Karpas-422 (cell line): ENCODE results near the gene TAT. TPM values are rescaled to one million over a fixed set of nuclear protein-coding genes. Genes with fewer than 3 reads are reported as not detected.
A peak's percentile ranks its signal among the peaks of the same experiment; 100 is the strongest.

Experiments used
- DNase-seq: peaks from one replicate; pipeline ENCODE4 v3.0.0-alpha.2; 2015
- H2AFZ ChIP-seq: fragments of 200-600 bp; sonication (generic); 2 replicates; pipeline ENCODE4 v1.6.1; 2014; ENCODE audit warnings: antibody characterized with exemption, low read length, mixed read lengths
- H3K27ac ChIP-seq: fragments of 200-600 bp; sonication (generic); 2 replicates; pipeline ENCODE4 v1.5.1; 2014; ENCODE audit warnings: mild to moderate bottlenecking, low read length, moderate library complexity
- H3K27me3 ChIP-seq: fragments of 200-600 bp; sonication (generic); 2 replicates; pipeline ENCODE4 v1.6.1; 2014; ENCODE audit warnings: low read length, mixed read lengths
- H3K36me3 ChIP-seq: fragments of 200-600 bp; sonication (generic); 2 replicates; pipeline ENCODE4 v1.6.1; 2014; ENCODE audit warnings: low read length, mixed read lengths; ENCODE audit not compliant: insufficient read depth
- H3K4me1 ChIP-seq: fragments of 200-600 bp; sonication (generic); 2 replicates; pipeline ENCODE4 v1.6.1; 2014; ENCODE audit warnings: mild to moderate bottlenecking, low read length, mixed read lengths
- H3K4me2 ChIP-seq: fragments of 200-600 bp; sonication (generic); 2 replicates; pipeline ENCODE4 v1.6.1; 2014; ENCODE audit warnings: low read length, low read depth, mild to moderate bottlenecking; ENCODE audit not compliant: poor library complexity, severe bottlenecking
- H3K4me3 ChIP-seq: fragments of 200-600 bp; sonication (generic); 2 replicates; pipeline ENCODE4 v1.5.1; 2014; ENCODE audit warnings: mild to moderate bottlenecking, antibody characterized with exemption, low read length, mixed read lengths
- H3K79me2 ChIP-seq: fragments of 200-600 bp; sonication (generic); 2 replicates; pipeline ENCODE4 v1.6.1; 2014; ENCODE audit warnings: mild to moderate bottlenecking, low read length, mixed read lengths
- H3K9ac ChIP-seq: fragments of 200-600 bp; sonication (generic); 2 replicates; pipeline ENCODE4 v1.6.0; 2014; ENCODE audit warnings: low read length
- H3K9me2 ChIP-seq: fragments of 200-600 bp; sonication (generic), shearing (Covaris generic); replicated peaks from 2 replicates; pipeline ENCODE4 v1.6.0; 2014; ENCODE audit warnings: mild to moderate bottlenecking, low read length, moderate library complexity; ENCODE audit not compliant: insufficient read depth
- H3K9me3 ChIP-seq: fragments of 300-700, 200-600 bp; sonication (generic); 2 replicates; pipeline ENCODE4 v1.6.1; 2014; ENCODE audit warnings: low read length, mixed read lengths
- H4K20me1 ChIP-seq: fragments of 200-600 bp; sonication (generic); 2 replicates; pipeline ENCODE4 v1.6.1; 2014; ENCODE audit warnings: mild to moderate bottlenecking, antibody characterized with exemption, low read length, low read depth; ENCODE audit not compliant: insufficient read depth
- total RNA-seq: library from RNA; depleted of rRNA; stranded (reverse); fragments of >200 nt; shearing (Covaris generic); gene quantifications from 2 replicates; pipeline ENCODE4 v1.2.3, GENCODE V29; 2014; ENCODE audit warnings: low replicate concordance

TAT gene
- total RNA-seq, 1 experiment from 2014 or later = not detected

GRCh38 chr16:71547168-71547567 is 29.7 kb downstream of the TAT start:
- Histone ChIP-seq H3K36me3 (no peaks in the 10 kb centered on the region), H3K4me2 (no peak overlapping the region), H3K27me3 (no peaks in the 10 kb centered on the region), H3K9me3 (no peaks in the 10 kb centered on the region), H4K20me1 (no peaks in the 10 kb centered on the region), H3K27ac (no peak overlapping the region), H3K4me3 (no peak overlapping the region), H3K4me1 (no peaks in the 10 kb centered on the region), H3K9me2 (no peaks in the 10 kb centered on the region), H3K9ac (no peak overlapping the region), H3K79me2 (no peaks in the 10 kb centered on the region), H2AFZ (no peak overlapping the region)
- no peak for DNase-seq

DNA sequence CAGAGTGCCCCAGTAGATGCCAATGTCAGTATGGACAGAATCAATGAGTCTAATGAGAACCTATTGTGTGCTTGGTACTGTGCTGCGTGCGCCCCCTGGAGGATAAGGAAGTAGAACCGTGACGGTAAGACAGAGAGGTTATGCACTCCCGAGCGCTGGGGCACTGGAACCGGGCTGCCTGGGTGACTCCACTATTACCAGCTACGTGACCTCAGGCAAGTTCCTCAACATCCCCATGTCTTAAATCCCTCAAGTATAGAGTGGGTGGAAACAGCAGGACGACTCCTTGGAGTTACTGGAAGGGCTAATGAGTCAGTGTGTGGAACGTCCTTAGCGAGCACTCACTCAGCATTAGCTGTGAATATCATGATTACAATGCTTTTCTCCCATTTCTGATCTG is 34.5 kb downstream of the TAT start:
- Histone ChIP-seq H3K27me3 (no peaks in the 10 kb centered on the region), H3K4me2 (no peak overlapping the region), H3K9me2 (no peaks in the 10 kb centered on the region), H4K20me1 (no peaks in the 10 kb centered on the region), H3K4me3 (no peak overlapping the region), H3K9ac (no peak overlapping the region), H3K79me2 (no peaks in the 10 kb centered on the region), H2AFZ (no peak overlapping the region), H3K9me3 (no peaks in the 10 kb centered on the region), H3K27ac (no peak overlapping the region), H3K36me3 (no peaks in the 10 kb centered on the region), H3K4me1 (no peaks in the 10 kb centered on the region)
- peak; percentile 90 for DNase-seq

DNA sequence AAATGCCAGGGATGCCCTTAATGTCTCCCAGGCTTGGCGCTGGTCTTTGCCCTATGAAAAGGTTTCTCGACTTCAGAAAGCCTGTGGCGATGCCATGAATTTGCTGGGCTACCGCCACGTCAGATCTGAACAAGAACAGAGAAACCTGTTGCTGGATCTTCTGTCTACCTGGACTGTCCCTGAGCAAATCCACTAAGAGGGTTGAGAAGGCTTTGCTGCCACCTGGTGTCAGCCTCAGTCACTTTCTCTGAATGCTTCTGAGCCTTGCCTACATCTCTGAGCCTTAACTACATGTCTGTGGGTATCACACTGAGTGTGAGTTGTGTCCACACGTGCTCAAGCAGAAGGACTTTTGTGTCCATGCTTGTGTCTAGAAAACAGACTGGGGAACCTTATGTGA is 39.2 kb downstream of the TAT start:
- H3K4me1 ChIP-seq = no peaks in the 10 kb centered on the region
- H3K4me2 ChIP-seq = no peak overlapping the region
- DNase-seq = peak; percentile 83
- no peak overlapping the region for H3K27ac ChIP-seq
- no peaks in the 10 kb centered on the region for H3K27me3 ChIP-seq
- H2AFZ ChIP-seq = no peak overlapping the region
- no peaks in the 10 kb centered on the region for H3K9me2 ChIP-seq
- no peaks in the 10 kb centered on the region for H3K9me3 ChIP-seq
- no peak overlapping the region for H3K9ac ChIP-seq
- H3K36me3 ChIP-seq = no peaks in the 10 kb centered on the region
- H3K79me2 ChIP-seq = no peaks in the 10 kb centered on the region
- no peaks in the 10 kb centered on the region for H4K20me1 ChIP-seq
- H3K4me3 ChIP-seq = no peak overlapping the region

DNA sequence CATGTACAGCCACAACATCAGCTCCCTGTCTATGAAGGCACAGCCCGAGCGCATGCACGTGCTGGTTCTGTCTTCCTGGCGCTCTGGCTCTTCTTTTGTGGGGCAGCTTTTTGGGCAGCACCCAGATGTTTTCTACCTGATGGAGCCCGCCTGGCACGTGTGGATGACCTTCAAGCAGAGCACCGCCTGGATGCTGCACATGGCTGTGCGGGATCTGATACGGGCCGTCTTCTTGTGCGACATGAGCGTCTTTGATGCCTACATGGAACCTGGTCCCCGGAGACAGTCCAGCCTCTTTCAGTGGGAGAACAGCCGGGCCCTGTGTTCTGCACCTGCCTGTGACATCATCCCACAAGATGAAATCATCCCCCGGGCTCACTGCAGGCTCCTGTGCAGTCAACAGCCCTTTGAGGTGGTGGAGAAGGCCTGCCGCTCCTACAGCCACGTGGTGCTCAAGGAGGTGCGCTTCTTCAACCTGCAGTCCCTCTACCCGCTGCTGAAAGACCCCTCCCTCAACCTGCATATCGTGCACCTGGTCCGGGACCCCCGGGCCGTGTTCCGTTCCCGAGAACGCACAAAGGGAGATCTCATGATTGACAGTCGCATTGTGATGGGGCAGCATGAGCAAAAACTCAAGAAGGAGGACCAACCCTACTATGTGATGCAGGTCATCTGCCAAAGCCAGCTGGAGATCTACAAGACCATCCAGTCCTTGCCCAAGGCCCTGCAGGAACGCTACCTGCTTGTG is 40.0 kb downstream of the TAT start:
- Histone ChIP-seq H3K79me2 (no peaks in the 10 kb centered on the region), H3K36me3 (no peaks in the 10 kb centered on the region), H3K4me3 (no peak overlapping the region), H3K4me2 (no peak overlapping the region), H3K27me3 (no peaks in the 10 kb centered on the region), H3K27ac (no peak overlapping the region), H3K9me2 (no peaks in the 10 kb centered on the region), H3K9me3 (no peaks in the 10 kb centered on the region), H2AFZ (no peak overlapping the region), H3K9ac (no peak overlapping the region), H4K20me1 (no peaks in the 10 kb centered on the region), H3K4me1 (no peaks in the 10 kb centered on the region)
- DNase-seq = no peak

GRCh38 chr16:71532366-71532765 is 44.5 kb downstream of the TAT start:
- Histone ChIP-seq H3K9me2 (no peaks in the 10 kb centered on the region), H3K4me1 (no peaks in the 10 kb centered on the region), H3K4me3 (no peak overlapping the region), H3K4me2 (no peak overlapping the region), H3K27ac (no peak overlapping the region), H3K27me3 (no peaks in the 10 kb centered on the region), H3K9ac (no peak overlapping the region), H3K79me2 (no peaks in the 10 kb centered on the region), H3K36me3 (no peaks in the 10 kb centered on the region), H2AFZ (no peak overlapping the region), H3K9me3 (no peaks in the 10 kb centered on the region), H4K20me1 (no peaks in the 10 kb centered on the region)
- no peak for DNase-seq

GRCh38 chr16:71528863-71529262 is 48.0 kb downstream of the TAT start:
- DNase-seq = no peak
- Histone ChIP-seq H3K4me3 (no peak overlapping the region), H3K36me3 (no peaks in the 10 kb centered on the region), H2AFZ (no peak overlapping the region), H3K27me3 (no peaks in the 10 kb centered on the region), H4K20me1 (no peaks in the 10 kb centered on the region), H3K27ac (no peak overlapping the region), H3K4me2 (no peak overlapping the region), H3K9me2 (no peaks in the 10 kb centered on the region), H3K79me2 (no peaks in the 10 kb centered on the region), H3K4me1 (peaks cover 11% of the 10 kb centered on the region), H3K9me3 (no peaks in the 10 kb centered on the region), H3K9ac (no peak overlapping the region)

DNA sequence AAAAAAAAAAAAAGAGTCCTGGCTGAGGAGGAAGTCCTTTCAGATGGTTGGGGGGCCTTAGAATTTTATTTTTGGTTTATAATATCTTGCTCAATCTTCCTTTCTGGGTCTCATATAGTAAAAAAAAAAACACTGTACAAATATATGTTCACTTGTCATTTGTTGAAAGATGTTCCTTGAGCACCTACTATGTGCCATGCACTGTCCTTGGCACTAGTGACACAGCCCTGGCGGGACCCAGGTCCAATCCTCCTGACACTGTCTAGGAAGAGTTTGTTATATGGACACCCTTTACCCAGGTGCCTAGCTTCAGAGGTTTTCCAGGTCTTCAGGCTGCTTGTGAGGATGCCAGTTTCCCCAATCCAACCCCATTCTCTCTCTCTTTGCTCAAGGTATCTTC is 48.6 kb downstream of the TAT start:
- Histone ChIP-seq H3K9me2 (no peaks in the 10 kb centered on the region), H3K4me3 (no peak overlapping the region), H3K27me3 (no peaks in the 10 kb centered on the region), H3K36me3 (no peaks in the 10 kb centered on the region), H3K9me3 (no peaks in the 10 kb centered on the region), H4K20me1 (no peaks in the 10 kb centered on the region), H3K27ac (no peak overlapping the region), H3K9ac (no peak overlapping the region), H3K4me1 (peaks cover 11% of the 10 kb centered on the region), H2AFZ (no peak overlapping the region), H3K79me2 (no peaks in the 10 kb centered on the region), H3K4me2 (no peak overlapping the region)
- no peak for DNase-seq

GRCh38 chr16:71526111-71526631 is 50.7 kb downstream of the TAT start, which contains the start of gene CHST4:
CHST4 (plus strand) TSS chr16:71526426; CDS start chr16:71536678, 10,252 bp downstream.
- Histone ChIP-seq H3K9ac (peak within 1 kb of the TSS; percentile 51), H3K4me2 (peak within 1 kb of the TSS; percentile 60), H3K9me2 (no peaks in the 10 kb centered on the region), H4K20me1 (no peaks in the 10 kb centered on the region), H3K4me1 (peaks cover 11% of the 10 kb centered on the region), H3K27ac (no peak within 1 kb of the TSS), H3K9me3 (no peaks in the 10 kb centered on the region), H2AFZ (peak within 1 kb of the TSS; percentile 90), H3K36me3 (no peaks in the 10 kb centered on the region), H3K79me2 (no peaks in the 10 kb centered on the region), H3K4me3 (peak within 1 kb of the TSS; percentile 46; the same call in 1 of the 2 replicates), H3K27me3 (no peaks in the 10 kb centered on the region)
- peak; percentile 62 for DNase-seq
